Gastrocnemius medialis (tissue), 4 donors: ENCODE results near the gene CATSPER1.

Source experiments
- POLR2A ChIP-seq, 2 donors: fragments of 450-650 bp; IDR thresholded peaks; one replicate each; pipeline ENCODE4 v1.6.1; 2017; ENCODE audit warnings: antibody characterized with exemption in 2 of 2, mild to moderate bottlenecking in 2 of 2, moderate library complexity in 2 of 2
- TF ChIP-seq, protein P1 (sequence below), 5 experiments: fragments of 450-650 bp in 3 of 5; fragments of 200-600 bp in 2 of 5; sonication (generic) in 2 of 5; IDR thresholded peaks in 4 of 5; conservative IDR thresholded peaks in 1 of 5; 1 replicate in 4 of 5; 2 replicates in 1 of 5; pipeline ENCODE4 v1.5.1; 2016 to 2019; ENCODE audit warnings: antibody characterized with exemption in 5 of 5, mild to moderate bottlenecking in 3 of 5, moderate library complexity in 3 of 5

GRCh38 chr11:65982824-65983588 is 43.3 kb downstream of the CATSPER1 start:
- no peak for TF ChIP-seq POLR2A (IDR thresholded peaks at IDR 0.05)
- TF ChIP-seq, protein P1, sequence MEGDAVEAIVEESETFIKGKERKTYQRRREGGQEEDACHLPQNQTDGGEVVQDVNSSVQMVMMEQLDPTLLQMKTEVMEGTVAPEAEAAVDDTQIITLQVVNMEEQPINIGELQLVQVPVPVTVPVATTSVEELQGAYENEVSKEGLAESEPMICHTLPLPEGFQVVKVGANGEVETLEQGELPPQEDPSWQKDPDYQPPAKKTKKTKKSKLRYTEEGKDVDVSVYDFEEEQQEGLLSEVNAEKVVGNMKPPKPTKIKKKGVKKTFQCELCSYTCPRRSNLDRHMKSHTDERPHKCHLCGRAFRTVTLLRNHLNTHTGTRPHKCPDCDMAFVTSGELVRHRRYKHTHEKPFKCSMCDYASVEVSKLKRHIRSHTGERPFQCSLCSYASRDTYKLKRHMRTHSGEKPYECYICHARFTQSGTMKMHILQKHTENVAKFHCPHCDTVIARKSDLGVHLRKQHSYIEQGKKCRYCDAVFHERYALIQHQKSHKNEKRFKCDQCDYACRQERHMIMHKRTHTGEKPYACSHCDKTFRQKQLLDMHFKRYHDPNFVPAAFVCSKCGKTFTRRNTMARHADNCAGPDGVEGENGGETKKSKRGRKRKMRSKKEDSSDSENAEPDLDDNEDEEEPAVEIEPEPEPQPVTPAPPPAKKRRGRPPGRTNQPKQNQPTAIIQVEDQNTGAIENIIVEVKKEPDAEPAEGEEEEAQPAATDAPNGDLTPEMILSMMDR (IDR thresholded peaks at IDR 0.05 in 4 of 5, conservative IDR thresholded peaks at IDR 0.05 in 1 of 5), result no peak
